HG02642 (cell line): ENCODE data around the gene MYOM1.
A peak's percentile ranks its signal among the peaks of the same experiment; 100 is the strongest.

Experiments used
- ATAC-seq: cut with Tn5 transposase; IDR thresholded peaks from one replicate; pipeline ENCODE4 v1.9.1; 2021; ENCODE audit warnings: mild to moderate bottlenecking; ENCODE audit not compliant: unreplicated experiment, poor library complexity

Gene MYOM1

DNA sequence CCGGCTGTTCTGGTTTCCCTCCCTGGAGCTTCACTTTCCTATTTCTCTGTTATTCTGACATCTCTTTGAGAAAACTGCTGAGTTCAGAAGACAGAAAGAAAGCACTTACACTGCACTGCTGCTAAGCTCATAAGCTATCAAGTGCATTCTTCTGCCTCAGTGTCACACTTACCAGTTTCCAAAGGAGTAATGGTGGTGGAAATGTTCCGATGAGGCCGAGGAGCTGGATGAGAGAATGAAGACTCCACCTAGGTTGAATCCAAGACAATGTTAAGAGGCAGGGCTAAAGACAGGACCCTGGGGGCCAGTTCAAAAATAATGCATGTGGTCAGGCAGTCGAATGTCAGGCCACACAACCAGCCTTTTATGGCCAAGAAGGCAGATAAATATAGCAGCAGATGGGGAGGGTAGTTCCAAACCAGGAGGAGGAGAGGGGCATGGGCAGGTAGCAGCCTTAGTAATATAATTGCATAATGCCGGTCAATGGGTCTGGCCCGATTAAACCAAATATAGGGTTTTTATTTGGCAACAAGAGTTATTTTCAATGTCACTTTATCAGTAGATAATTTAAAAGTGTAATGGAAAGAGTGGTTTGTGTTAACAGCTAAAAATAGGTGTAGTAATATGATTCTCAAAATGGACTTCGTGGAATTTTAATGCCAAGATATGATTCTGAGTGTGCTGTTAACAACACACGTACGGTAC lies at the start of gene MYOM1:
TSS of gene MYOM1 (minus strand) at position 338 of the 705 bp plus-strand sequence. CDS start 4,745 bp downstream, outside the sequence.
- ATAC-seq, result no peak

GRCh38 chr18:3269241-3269913 lies 49.6 kb upstream of the MYOM1 start:
- ATAC-seq, result no peak

- no peak for ATAC-seq
Measured at GRCh38 chr18:3268306-3268705, 48.5 kb upstream of the MYOM1 start.

- ATAC-seq, result no peak
Measured at GRCh38 chr18:3266062-3266608, 46.4 kb upstream of the MYOM1 start.

- no peak for ATAC-seq
Measured at GRCh38 chr18:3265564-3266033, 45.8 kb upstream of the MYOM1 start.

- no peak for ATAC-seq
Measured at GRCh38 chr18:3264362-3264761, 44.6 kb upstream of the MYOM1 start.

DNA sequence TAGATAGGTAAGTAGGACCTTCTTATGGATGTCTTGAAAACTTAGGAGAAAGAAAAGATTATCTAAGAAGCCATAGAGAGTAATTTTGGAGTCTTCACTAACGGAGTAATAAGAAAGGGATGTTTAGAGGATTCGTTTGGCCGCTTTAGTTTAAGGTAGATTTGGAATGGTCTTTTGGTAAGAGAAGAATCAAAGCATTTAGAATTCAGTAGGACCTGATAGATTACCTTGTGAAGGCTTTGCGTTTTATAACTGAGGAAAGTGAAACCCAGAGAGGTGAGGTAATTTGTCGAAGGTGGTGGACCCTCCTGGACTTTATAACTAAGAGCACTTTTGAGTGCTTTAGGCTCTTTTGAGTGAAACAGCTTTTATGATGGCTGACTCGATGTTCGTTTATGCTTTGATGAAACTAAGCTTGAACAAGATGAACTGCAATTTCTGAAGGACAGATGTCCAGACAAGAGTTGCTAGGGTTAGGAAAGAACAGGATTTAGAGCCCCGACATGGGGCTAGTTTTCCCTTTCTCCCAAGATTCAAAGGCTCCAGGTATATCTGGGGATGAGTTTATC lies 43.4 kb upstream of the MYOM1 start:
- no peak for ATAC-seq

- ATAC-seq, result peak; percentile 45
Measured at GRCh38 chr18:3262234-3263131, 42.7 kb upstream of the MYOM1 start.

GRCh38 chr18:3261373-3262233 lies 41.8 kb upstream of the MYOM1 start, which contains the start of gene MYL12B:
TSS of gene MYL12B (plus strand) at chr18:3262133. CDS start at chr18:3272899, 10,766 bp downstream.
- ATAC-seq, result peak; percentile 90

DNA sequence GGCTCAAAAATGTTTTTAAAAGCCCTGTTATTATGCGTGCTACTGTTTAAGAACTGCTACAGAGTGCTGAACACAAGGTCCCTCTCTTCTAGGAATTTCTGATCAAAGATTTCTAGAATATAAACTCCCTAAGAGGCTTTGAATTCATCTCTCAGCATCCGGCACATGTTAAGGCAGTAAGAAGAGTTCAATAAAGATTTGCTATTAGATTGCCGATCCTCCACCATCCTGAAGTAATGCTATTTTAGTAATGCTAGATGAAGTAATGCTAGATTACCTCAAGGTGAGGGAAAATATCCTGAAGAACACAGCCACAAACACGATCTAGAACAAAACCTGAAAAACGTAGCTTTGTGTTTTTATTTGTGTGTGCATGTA lies 41.2 kb upstream of the MYOM1 start:
- ATAC-seq, result no peak

DNA sequence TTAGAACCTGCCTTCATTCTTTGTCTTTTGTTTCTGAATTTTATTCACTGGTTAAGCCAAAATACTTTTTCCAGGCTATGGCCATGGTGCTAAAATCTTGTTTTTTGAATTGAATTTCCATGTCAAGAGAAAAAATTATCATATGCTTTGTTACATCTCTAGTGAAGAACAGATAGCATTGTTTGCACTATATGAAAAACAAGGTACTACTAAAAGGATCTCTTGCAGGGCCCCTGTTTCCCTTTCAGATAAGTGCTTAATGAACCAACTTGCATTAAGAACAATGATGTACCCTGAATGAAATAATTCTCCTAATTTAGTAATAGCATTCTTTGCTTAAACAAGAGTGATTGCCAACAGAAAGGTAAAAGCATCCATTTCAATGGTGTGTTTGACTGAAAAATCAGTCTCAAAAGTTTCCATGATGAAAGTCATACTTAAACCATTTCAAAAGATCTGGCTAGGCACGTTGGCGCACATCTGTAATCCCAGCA lies 37.9 kb upstream of the MYOM1 start:
- ATAC-seq, result no peak

DNA sequence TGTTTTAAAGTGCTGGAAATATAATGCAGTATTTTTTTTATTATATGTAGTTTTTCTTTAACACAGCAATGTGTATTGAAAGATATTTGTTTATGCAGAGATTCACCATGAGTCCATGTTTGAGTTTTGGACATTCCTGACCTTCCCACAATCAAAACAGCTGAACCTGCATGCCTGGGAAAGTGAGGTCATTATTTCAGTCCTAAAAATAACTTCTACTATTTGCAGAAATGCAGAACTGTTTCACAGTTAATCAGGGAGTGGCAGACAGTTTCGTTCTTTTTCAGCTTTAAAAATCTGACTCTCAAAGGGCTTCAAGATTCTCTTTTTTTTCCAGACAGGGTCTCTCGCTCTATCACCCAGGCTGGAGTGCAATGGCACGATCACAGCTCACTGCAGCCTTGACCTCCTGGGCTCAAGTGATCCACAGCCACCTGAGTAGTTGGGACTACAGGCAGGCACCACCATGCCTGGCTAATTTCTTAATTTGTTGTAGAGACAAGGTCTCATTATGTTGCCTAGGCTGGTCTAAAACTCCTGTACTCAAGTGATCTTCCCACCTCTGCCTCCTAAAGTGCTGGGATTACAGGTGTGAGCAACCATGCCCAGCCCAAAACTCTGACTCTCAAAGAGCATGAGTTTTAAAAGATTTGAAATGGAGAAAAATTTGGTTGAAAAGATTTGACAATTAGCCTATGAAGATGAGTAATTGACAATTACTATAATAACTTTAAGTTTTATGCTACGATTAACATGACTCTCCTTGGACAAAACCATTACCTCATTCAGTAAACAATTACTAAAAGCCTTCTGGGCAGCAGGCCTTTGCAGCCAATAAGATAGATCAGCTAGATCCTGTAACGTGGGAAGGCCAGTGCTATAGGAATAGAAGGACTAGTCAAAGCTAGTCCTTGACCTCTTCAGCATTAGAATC lies 37.2 kb upstream of the MYOM1 start:
- ATAC-seq, result no peak

DNA sequence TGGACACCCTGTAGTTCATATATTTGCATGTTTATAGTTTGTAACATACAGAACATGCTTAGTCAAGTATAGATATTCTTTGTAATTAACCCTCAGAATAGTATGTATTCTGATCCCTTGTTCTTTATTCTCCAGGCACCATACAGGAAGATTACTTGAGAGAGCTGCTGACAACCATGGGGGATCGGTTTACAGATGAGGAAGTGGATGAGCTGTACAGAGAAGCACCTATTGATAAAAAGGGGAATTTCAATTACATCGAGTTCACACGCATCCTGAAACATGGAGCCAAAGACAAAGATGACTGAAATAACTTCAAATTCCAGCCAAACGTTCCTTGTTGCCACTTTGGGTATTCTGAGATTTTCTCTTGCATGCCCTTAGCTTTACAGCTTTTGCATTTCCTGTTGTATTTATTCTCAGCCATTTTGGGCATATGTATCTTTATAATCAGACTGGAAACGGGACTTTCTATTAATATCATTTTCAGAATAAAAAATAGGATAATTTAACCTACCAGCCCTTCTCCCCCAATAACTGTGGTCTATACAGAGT lies 35.9 kb upstream of the MYOM1 start:
- ATAC-seq, result no peak

DNA sequence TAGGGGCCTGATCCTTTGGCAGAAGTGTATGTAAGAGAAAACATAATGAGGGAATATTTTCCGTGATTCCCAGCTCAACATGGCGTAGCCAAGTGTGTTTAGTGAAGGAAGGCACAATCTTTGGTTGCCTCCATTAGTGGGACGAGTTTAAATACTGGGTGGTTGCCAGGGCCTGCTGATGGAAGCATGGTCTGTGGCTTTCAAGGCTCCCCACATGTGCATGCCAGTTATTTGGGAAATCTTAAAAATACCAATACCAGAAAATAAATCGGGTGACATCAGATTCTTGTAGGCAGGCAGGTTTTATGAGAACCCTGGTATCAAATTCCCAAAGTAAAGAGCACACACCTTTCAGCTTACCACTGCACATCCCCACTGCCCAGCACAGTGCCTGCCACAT lies 35.0 kb upstream of the MYOM1 start:
- ATAC-seq, result no peak

DNA sequence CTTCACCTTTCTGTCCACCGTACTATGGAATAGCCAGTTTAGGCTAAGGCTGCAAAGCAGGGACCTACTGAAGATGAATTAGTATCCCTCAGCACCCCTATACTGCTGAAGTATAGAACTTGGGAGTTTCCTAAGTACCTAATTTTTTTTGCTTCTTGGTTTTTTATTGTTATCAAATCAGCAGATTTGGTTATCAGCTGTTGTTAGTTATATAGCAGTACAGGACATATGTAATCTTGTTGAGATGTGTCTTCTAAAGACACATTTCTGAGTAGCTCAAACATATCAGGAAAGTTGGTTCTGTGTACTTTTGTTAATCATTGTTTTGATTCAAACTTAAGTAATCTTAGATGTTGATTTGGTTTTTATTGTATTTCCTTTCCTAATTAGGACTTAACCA lies 33.1 kb upstream of the MYOM1 start:
- ATAC-seq, result no peak

GRCh38 chr18:3251963-3252277 lies 32.2 kb upstream of the MYOM1 start:
- ATAC-seq, result no peak

- no peak for ATAC-seq
Measured at GRCh38 chr18:3251249-3251962, 31.6 kb upstream of the MYOM1 start.
